Subcutaneous abdominal adipose tissue (tissue), 5 donors: ENCODE measurements around the gene GNPDA1.

Experiments
- H3K27ac ChIP-seq: one replicate; pipeline ENCODE4 v1.7.0; 2013; ENCODE audit warnings: low read depth, mild to moderate bottlenecking, inconsistent platforms, low read length, moderate library complexity
- H3K27me3 ChIP-seq, 5 donors: one replicate each; pipeline ENCODE4 v1.7.0; 2013; ENCODE audit warnings: low read length in 5 of 5, inconsistent platforms in 1 of 5; ENCODE audit not compliant: control insufficient read depth in 5 of 5, insufficient read depth in 4 of 5
- H3K36me3 ChIP-seq, 5 donors: one replicate each; pipeline ENCODE4 v1.7.0; 2013; ENCODE audit warnings: low read length in 5 of 5; ENCODE audit not compliant: control insufficient read depth in 5 of 5, insufficient read depth in 5 of 5
- H3K4me1 ChIP-seq, 5 donors: one replicate each; pipeline ENCODE4 v1.7.0; 2013; ENCODE audit warnings: low read length in 5 of 5, mild to moderate bottlenecking in 3 of 5, moderate library complexity in 1 of 5; ENCODE audit not compliant: control insufficient read depth in 5 of 5, insufficient read depth in 5 of 5
- H3K4me3 ChIP-seq, 5 donors: one replicate each; pipeline ENCODE4 v1.7.0; 2013; ENCODE audit warnings: low read length in 5 of 5, low read depth in 1 of 5
- H3K9ac ChIP-seq, 5 donors: one replicate each; pipeline ENCODE4 v1.7.0; 2013; ENCODE audit warnings: low read length in 5 of 5, mild to moderate bottlenecking in 4 of 5, moderate library complexity in 3 of 5
- H3K9me3 ChIP-seq, 5 donors: one replicate each; pipeline ENCODE4 v1.7.0; 2013; ENCODE audit warnings: low read length in 5 of 5; ENCODE audit not compliant: control insufficient read depth in 5 of 5
- donor health status: healthy.
- donor health status: healthy.
- donor health status: healthy.
- donor health status: healthy.
- donor health status: healthy.

The GNPDA1 gene

GRCh38 chr5:142011572-142012185, 1.1 kb downstream of the GNPDA1 start:
- Histone ChIP-seq H3K9me3 (no peaks in the 10 kb centered on the region), H3K9ac (peak overlapping the region in 3 of 5 donors; percentile 31 to 91 (median 81)), H3K27me3 (no peaks in the 10 kb centered on the region), H3K4me1 (peaks cover 2 to 44% (median 28%) of the 10 kb centered on the region in 5 donors), H3K27ac (peak overlapping the region; percentile 74), H3K36me3 (peaks cover 0 to 16% (median 6%) of the 10 kb centered on the region in 5 donors), H3K4me3 (peak overlapping the region; percentile 72 to 93 (median 78))

GRCh38 chr5:142009886-142010285, 2.9 kb downstream of the GNPDA1 start:
- no peak overlapping the region for H3K27ac ChIP-seq
- peaks cover 0 to 33% (median 21%) of the 10 kb centered on the region in 5 donors for H3K36me3 ChIP-seq
- H3K9me3 ChIP-seq: no peaks in the 10 kb centered on the region
- no peak overlapping the region for H3K9ac ChIP-seq
- H3K4me1 ChIP-seq: peaks cover 2 to 30% (median 25%) of the 10 kb centered on the region in 5 donors
- H3K4me3 ChIP-seq: no peak overlapping the region
- no peaks in the 10 kb centered on the region for H3K27me3 ChIP-seq

GRCh38 chr5:142008813-142009212, 4.0 kb downstream of the GNPDA1 start:
- Histone ChIP-seq H3K36me3 (peaks cover under 1 to 43% (median 27%) of the 10 kb centered on the region in 5 donors), H3K27me3 (no peaks in the 10 kb centered on the region), H3K4me1 (peaks cover 0 to 23% (median 19%) of the 10 kb centered on the region in 5 donors), H3K4me3 (no peak overlapping the region), H3K9ac (no peak overlapping the region), H3K27ac (no peak overlapping the region), H3K9me3 (no peaks in the 10 kb centered on the region)

- H3K27me3 ChIP-seq: no peaks in the 10 kb centered on the region
- no peak overlapping the region for H3K9ac ChIP-seq
- no peak overlapping the region for H3K27ac ChIP-seq
- peaks cover 0 to 10% (median 7%) of the 10 kb centered on the region in 5 donors for H3K4me1 ChIP-seq
- H3K36me3 ChIP-seq: peaks cover 4 to 58% (median 37%) of the 10 kb centered on the region in 5 donors
- no peak overlapping the region for H3K4me3 ChIP-seq
- H3K9me3 ChIP-seq: no peaks in the 10 kb centered on the region
Observed at GRCh38 chr5:142007237-142007544, 5.6 kb downstream of the GNPDA1 start.

GRCh38 chr5:142006363-142007236, 6.2 kb downstream of the GNPDA1 start:
- no peaks in the 10 kb centered on the region for H3K27me3 ChIP-seq
- no peak overlapping the region for H3K4me3 ChIP-seq
- H3K27ac ChIP-seq: no peak overlapping the region
- H3K9me3 ChIP-seq: no peaks in the 10 kb centered on the region
- peaks cover 9 to 64% (median 42%) of the 10 kb centered on the region in 5 donors for H3K36me3 ChIP-seq
- peaks cover 0 to 4% (median 1%) of the 10 kb centered on the region in 5 donors for H3K4me1 ChIP-seq
- peak overlapping the region in 2 of 5 donors; percentile 17 to 21 for H3K9ac ChIP-seq

- Histone ChIP-seq H3K9ac (no peak overlapping the region), H3K36me3 (peaks cover 16 to 75% (median 52%) of the 10 kb centered on the region in 5 donors), H3K27me3 (no peaks in the 10 kb centered on the region), H3K9me3 (no peaks in the 10 kb centered on the region), H3K4me1 (peaks cover 0 to 4% (median 0%) of the 10 kb centered on the region in 5 donors), H3K4me3 (no peak overlapping the region), H3K27ac (no peak overlapping the region)
Observed at GRCh38 chr5:142003266-142003800, 9.5 kb downstream of the GNPDA1 start.

GRCh38 chr5:142000704-142001484, 11.9 kb downstream of the GNPDA1 start:
- H3K4me3 ChIP-seq: no peak overlapping the region
- peaks cover 0 to 4% (median 0%) of the 10 kb centered on the region in 5 donors for H3K4me1 ChIP-seq
- no peaks in the 10 kb centered on the region for H3K9me3 ChIP-seq
- H3K36me3 ChIP-seq: peaks cover 24 to 67% (median 42%) of the 10 kb centered on the region in 5 donors
- no peaks in the 10 kb centered on the region for H3K27me3 ChIP-seq
- H3K27ac ChIP-seq: no peak overlapping the region
- no peak overlapping the region for H3K9ac ChIP-seq

- no peak overlapping the region for H3K4me3 ChIP-seq
- H3K9me3 ChIP-seq: no peaks in the 10 kb centered on the region
- peaks cover 0 to 5% (median 0%) of the 10 kb centered on the region in 5 donors for H3K4me1 ChIP-seq
- no peak overlapping the region for H3K9ac ChIP-seq
- H3K36me3 ChIP-seq: peaks cover 24 to 60% (median 36%) of the 10 kb centered on the region in 5 donors
- H3K27ac ChIP-seq: no peak overlapping the region
- no peaks in the 10 kb centered on the region for H3K27me3 ChIP-seq
Observed at GRCh38 chr5:142000173-142000572, 12.7 kb downstream of the GNPDA1 start.

- Histone ChIP-seq H3K9ac (no peak overlapping the region), H3K27me3 (no peaks in the 10 kb centered on the region), H3K4me3 (no peak overlapping the region), H3K27ac (no peak overlapping the region), H3K36me3 (peaks cover 22 to 50% (median 27%) of the 10 kb centered on the region in 5 donors), H3K9me3 (no peaks in the 10 kb centered on the region), H3K4me1 (peaks cover 0 to 14% (median 8%) of the 10 kb centered on the region in 5 donors)
Observed at GRCh38 chr5:141997358-141997960, 15.4 kb downstream of the GNPDA1 start.
